Neuronal stem cell (in vitro differentiated cells): ENCODE measurements around the gene WDFY3.

ENCODE experiments used
- DNase-seq: peaks from one replicate; pipeline ENCODE4 v3.0.0-alpha.2; 2013; ENCODE audit warnings: low spot score
- H2AFZ ChIP-seq: one replicate; pipeline ENCODE4 v1.6.1; 2013; ENCODE audit warnings: mild to moderate bottlenecking, low read length, inconsistent platforms
- H2AK5ac ChIP-seq: 2 replicates; pipeline ENCODE4 v1.6.1; 2013; ENCODE audit warnings: low read depth, mild to moderate bottlenecking, inconsistent platforms, low read length, moderate library complexity, mixed read lengths
- H2BK120ac ChIP-seq: 2 replicates; pipeline ENCODE4 v1.6.1; 2013; ENCODE audit warnings: low read depth, mild to moderate bottlenecking, inconsistent platforms, low read length, moderate library complexity, mixed read lengths
- H2BK12ac ChIP-seq: one replicate; pipeline ENCODE4 v1.6.1; 2013; ENCODE audit warnings: low read length, inconsistent platforms
- H2BK15ac ChIP-seq: 2 replicates; pipeline ENCODE4 v1.6.1; 2013; ENCODE audit warnings: mild to moderate bottlenecking, low read length, inconsistent platforms, mixed read lengths
- H2BK5ac ChIP-seq: one replicate; pipeline ENCODE4 v1.6.1; 2013; ENCODE audit warnings: inconsistent platforms, mild to moderate bottlenecking, low read length, moderate library complexity
- H3K14ac ChIP-seq: one replicate; pipeline ENCODE4 v1.6.1; 2013; ENCODE audit warnings: low read length, inconsistent platforms
- H3K18ac ChIP-seq: 2 replicates; pipeline ENCODE4 v1.6.1; 2013; ENCODE audit warnings: low read length, inconsistent platforms
- H3K23ac ChIP-seq: 2 replicates; pipeline ENCODE4 v1.6.1; 2013; ENCODE audit warnings: low read depth, mild to moderate bottlenecking, mixed read lengths, low read length, inconsistent platforms; ENCODE audit not compliant: poor library complexity
- H3K27ac ChIP-seq: replicated peaks from 3 replicates; pipeline ENCODE4 v1.5.1; 2013; ENCODE audit warnings: low read length, inconsistent platforms
- H3K27me3 ChIP-seq, 3 experiments: 2 replicates each; pipeline ENCODE4 v1.6.1; 2013; ENCODE audit warnings: low read length in 3 of 3, mild to moderate bottlenecking in 2 of 3, inconsistent platforms in 1 of 3, low read depth in 1 of 3, mixed read lengths in 1 of 3, moderate library complexity in 1 of 3; ENCODE audit not compliant: control insufficient read depth in 3 of 3, insufficient read depth in 3 of 3
- H3K36me3 ChIP-seq, 2 donors: replicated peaks in 1 of 2; 2 replicates each; pipeline ENCODE4 v1.6.1; 2013; ENCODE audit warnings: low read length in 2 of 2; ENCODE audit not compliant: control insufficient read depth in 2 of 2, insufficient read depth in 2 of 2
- H3K4ac ChIP-seq: 2 replicates; pipeline ENCODE4 v1.6.1; 2013; ENCODE audit warnings: inconsistent platforms, mild to moderate bottlenecking, low read length, moderate library complexity
- H3K4me1 ChIP-seq, 2 donors: 1 replicate in 1 of 2; 2 replicates in 1 of 2; pipeline ENCODE4 v1.6.1; 2013; ENCODE audit warnings: low read length in 2 of 2, low read depth in 1 of 2; ENCODE audit not compliant: control insufficient read depth in 2 of 2, insufficient read depth in 1 of 2
- H3K4me2 ChIP-seq: one replicate; pipeline ENCODE4 v1.6.1; 2013; ENCODE audit warnings: mild to moderate bottlenecking, low read length, inconsistent platforms; ENCODE audit not compliant: insufficient read depth, poor library complexity, severe bottlenecking
- H3K4me3 ChIP-seq, 2 donors: 2 replicates each; pipeline ENCODE4 v1.5.1; 2013; ENCODE audit warnings: low read length in 2 of 2, mild to moderate bottlenecking in 2 of 2, inconsistent platforms in 1 of 2, moderate library complexity in 1 of 2
- H3K79me1 ChIP-seq: one replicate; pipeline ENCODE4 v1.6.1; 2013; ENCODE audit warnings: low read depth, mild to moderate bottlenecking, inconsistent platforms, low read length, moderate library complexity
- H3K9ac ChIP-seq: one replicate; pipeline ENCODE4 v1.6.1; 2013; ENCODE audit warnings: mild to moderate bottlenecking, low read depth, low read length, inconsistent platforms; ENCODE audit not compliant: poor library complexity
- H3K9me3 ChIP-seq, 2 donors: replicated peaks in 1 of 2; 2 replicates each; pipeline versions ENCODE3 to v1.6.1; 2013; ENCODE audit warnings: low read length in 2 of 2, mild to moderate bottlenecking in 2 of 2, inconsistent platforms in 1 of 2, low read depth in 1 of 2, mixed read lengths in 1 of 2, moderate library complexity in 1 of 2; ENCODE audit not compliant: control insufficient read depth in 2 of 2, insufficient read depth in 1 of 2
- H4K8ac ChIP-seq: one replicate; pipeline ENCODE4 v1.6.1; 2013; ENCODE audit warnings: low read depth, mild to moderate bottlenecking, inconsistent platforms, low read length, moderate library complexity
- H4K91ac ChIP-seq: one replicate; pipeline ENCODE4 v1.6.1; 2013; ENCODE audit warnings: low read length, low read depth, mild to moderate bottlenecking, inconsistent platforms; ENCODE audit not compliant: poor library complexity
- WGBS, 2 donors: extraction: QIAGEN DNeasy Blood & Tissue Kit; methylation state at CpG; one replicate each; pipeline ENCODE4 v1.1.7; 2013; ENCODE audit warnings: missing lambda C conversion rate in 2 of 2, mixed read lengths in 1 of 2; ENCODE audit not compliant: insufficient read length in 2 of 2, insufficient replicate concordance in 1 of 2; ENCODE audit errors: extremely low coverage in 2 of 2; 5-methylcytosine and 5-hydroxymethylcytosine counted together

Gene WDFY3

DNA sequence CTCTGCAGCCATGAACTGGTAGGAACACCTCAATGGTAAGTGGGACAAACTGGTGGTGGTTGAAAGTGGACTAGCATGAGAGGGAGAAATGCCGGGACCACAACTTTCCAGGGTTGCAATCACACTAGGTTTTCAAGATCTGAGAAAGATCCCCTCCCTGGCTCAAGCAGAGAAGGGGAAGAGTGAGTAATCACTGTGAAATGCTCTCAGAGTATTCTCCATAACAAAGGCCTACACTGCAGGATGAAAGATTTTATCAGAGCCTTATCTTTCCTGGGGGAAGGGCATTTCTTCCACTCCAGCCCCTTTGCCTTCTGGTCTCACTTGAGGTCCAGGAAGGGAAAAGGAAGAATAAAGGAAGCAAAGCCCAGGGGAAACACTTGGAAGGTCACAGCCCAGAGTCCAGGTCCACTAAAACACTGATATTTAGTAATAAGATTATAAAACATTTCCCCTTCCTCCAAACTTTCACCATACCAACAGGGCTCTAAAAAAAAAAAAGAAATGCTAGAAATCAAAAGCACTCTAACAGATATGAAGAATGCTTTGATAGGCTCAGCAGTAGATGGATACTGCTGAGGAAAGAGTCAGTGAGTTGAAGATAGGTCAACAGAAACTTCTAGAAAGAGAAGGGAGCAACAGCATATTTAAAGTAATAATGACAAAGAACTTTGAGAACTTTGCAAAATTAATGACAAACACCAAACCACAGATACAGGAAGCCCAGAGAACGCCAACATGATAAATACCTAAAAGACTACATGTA, 95.9 kb downstream of the WDFY3 start:
- Histone ChIP-seq H2BK120ac (no peak overlapping the region), H3K9ac (no peak overlapping the region), H4K8ac (no peak overlapping the region), H3K9me3 (peaks cover 0 to 2% of the 10 kb centered on the region in 2 donors), H3K27me3 (no peaks in the 10 kb centered on the region), H3K4me1 (peaks cover 2% of the 10 kb centered on the region in 2 donors), H3K4ac (no peak overlapping the region), H3K36me3 (peaks cover under 1 to 3% of the 10 kb centered on the region in 2 donors), H3K4me2 (no peak overlapping the region), H3K14ac (no peak overlapping the region), H2AK5ac (no peak overlapping the region), H3K27ac (no peak overlapping the region), H4K91ac (no peak overlapping the region), H2AFZ (no peak overlapping the region), H2BK15ac (no peak overlapping the region), H3K4me3 (no peak overlapping the region), H3K18ac (no peak overlapping the region), H3K79me1 (no peaks in the 10 kb centered on the region), H2BK12ac (no peak overlapping the region), H2BK5ac (no peak overlapping the region), H3K23ac (no peak overlapping the region)
- DNase-seq: no peak
- no CpG with 5 or more reads among the region's 2 CpGs for WGBS, 2 donors

DNA sequence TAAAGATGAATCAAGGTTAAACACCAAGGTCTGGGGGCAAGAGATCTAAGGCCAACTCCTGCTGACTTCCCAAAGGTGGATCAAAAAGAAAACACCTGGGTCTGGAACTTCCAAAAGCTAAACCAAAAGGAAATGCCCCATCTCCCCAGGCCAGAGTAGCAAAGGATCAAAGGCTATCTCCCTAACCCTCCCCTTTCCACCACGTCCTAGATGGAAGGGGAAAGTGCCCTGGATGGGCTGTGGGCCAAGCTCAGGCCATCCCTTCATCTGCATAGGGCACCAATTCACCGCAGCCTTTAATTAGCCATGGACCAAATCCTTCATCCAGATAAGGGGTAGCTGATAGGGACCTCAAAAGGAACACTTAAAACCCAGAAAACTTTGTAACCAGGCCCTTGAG, 100.2 kb downstream of the WDFY3 start:
- Histone ChIP-seq H3K23ac (no peak overlapping the region), H3K4me1 (peaks cover 2% of the 10 kb centered on the region in 2 donors), H3K27me3 (no peaks in the 10 kb centered on the region), H2BK15ac (no peak overlapping the region), H3K18ac (no peak overlapping the region), H2BK120ac (no peak overlapping the region), H3K14ac (no peak overlapping the region), H4K8ac (no peak overlapping the region), H3K4ac (no peak overlapping the region), H2AFZ (no peak overlapping the region), H3K9ac (no peak overlapping the region), H3K36me3 (peaks cover 0 to 2% of the 10 kb centered on the region in 2 donors), H4K91ac (no peak overlapping the region), H3K9me3 (no peaks in the 10 kb centered on the region), H2AK5ac (no peak overlapping the region), H3K4me2 (no peak overlapping the region), H3K79me1 (no peaks in the 10 kb centered on the region), H2BK5ac (no peak overlapping the region), H3K27ac (no peak overlapping the region), H2BK12ac (no peak overlapping the region), H3K4me3 (no peak overlapping the region)
- WGBS, 2 donors: no CpG with 5 or more reads among the region's 2 CpGs
- DNase-seq: no peak

DNA sequence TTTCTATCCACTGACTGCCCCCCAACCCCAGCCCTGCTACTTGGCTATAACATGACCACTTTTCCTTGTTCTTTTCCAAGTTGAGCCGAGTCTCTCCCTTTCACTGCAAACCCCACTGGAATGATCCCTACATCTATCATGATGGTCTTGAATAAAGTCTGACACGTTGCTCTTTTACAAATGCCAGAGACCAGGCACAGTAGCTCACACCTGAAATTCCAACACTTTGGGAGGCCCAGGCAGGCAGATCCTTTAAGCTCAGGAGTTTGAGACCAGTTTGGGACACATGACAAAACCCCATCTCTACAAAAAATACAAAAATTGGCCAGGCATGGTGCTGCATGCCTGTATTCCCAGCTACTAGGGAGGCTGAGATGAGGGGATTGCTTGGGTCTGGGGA, 100.9 kb downstream of the WDFY3 start:
- no peaks in the 10 kb centered on the region for H3K27me3 ChIP-seq
- H3K9me3 ChIP-seq: no peaks in the 10 kb centered on the region
- H2BK5ac ChIP-seq: no peak overlapping the region
- H3K4me2 ChIP-seq: no peak overlapping the region
- no peak overlapping the region for H4K91ac ChIP-seq
- H3K9ac ChIP-seq: no peak overlapping the region
- H3K4me1 ChIP-seq: peaks cover 2% of the 10 kb centered on the region in 2 donors
- no peak overlapping the region for H2AK5ac ChIP-seq
- no peak overlapping the region for H2BK15ac ChIP-seq
- no peak overlapping the region for H2BK120ac ChIP-seq
- no CpG with 5 or more reads among the region's 2 CpGs for WGBS, 2 donors
- H3K4me3 ChIP-seq: no peak overlapping the region
- H2BK12ac ChIP-seq: no peak overlapping the region
- H3K18ac ChIP-seq: no peak overlapping the region
- H3K23ac ChIP-seq: no peak overlapping the region
- no peak overlapping the region for H3K27ac ChIP-seq
- H4K8ac ChIP-seq: no peak overlapping the region
- no peak for DNase-seq
- H2AFZ ChIP-seq: no peak overlapping the region
- H3K36me3 ChIP-seq: peaks cover 0 to 2% of the 10 kb centered on the region in 2 donors
- no peak overlapping the region for H3K14ac ChIP-seq
- no peaks in the 10 kb centered on the region for H3K79me1 ChIP-seq
- no peak overlapping the region for H3K4ac ChIP-seq

DNA sequence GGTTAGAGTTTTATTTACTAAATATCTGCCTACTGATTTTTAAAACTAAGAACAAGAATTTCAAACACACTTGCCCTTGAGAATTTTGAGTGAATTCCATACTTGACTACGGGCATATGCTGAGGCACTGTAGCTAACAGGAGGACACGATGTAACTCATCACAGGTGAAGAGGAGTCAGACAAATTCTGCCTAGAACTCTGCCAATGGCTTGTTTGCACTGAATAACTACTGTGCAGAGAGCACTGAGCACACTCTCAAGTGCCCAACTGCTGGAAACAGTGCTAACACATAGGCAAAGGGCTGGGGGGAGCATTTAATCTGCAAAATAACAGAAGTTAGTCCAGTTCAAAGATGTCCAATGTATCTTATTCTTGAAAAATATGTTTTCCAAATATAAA, 104.4 kb downstream of the WDFY3 start:
- no CpG with 5 or more reads among the region's 2 CpGs for WGBS, 2 donors
- H3K14ac ChIP-seq: no peak overlapping the region

More for the DNA sequence above, 104.4 kb downstream of the WDFY3 start:
- Histone ChIP-seq H2BK5ac (no peak overlapping the region), H3K4me2 (no peak overlapping the region), H3K4ac (no peak overlapping the region), H4K91ac (no peak overlapping the region), H3K27ac (no peak overlapping the region), H2BK120ac (no peak overlapping the region), H2BK15ac (no peak overlapping the region), H3K23ac (no peak overlapping the region), H3K36me3 (peaks cover 5 to 32% of the 10 kb centered on the region in 2 donors), H3K9ac (no peak overlapping the region), H3K27me3 (no peaks in the 10 kb centered on the region), H3K4me3 (no peak overlapping the region), H3K18ac (no peak overlapping the region), H3K79me1 (no peaks in the 10 kb centered on the region), H3K9me3 (no peaks in the 10 kb centered on the region), H2AFZ (no peak overlapping the region), H2BK12ac (no peak overlapping the region), H4K8ac (no peak overlapping the region), H2AK5ac (no peak overlapping the region), H3K4me1 (no peaks in the 10 kb centered on the region)
- no peak for DNase-seq
